ENCODE data around the gene BNIP5.

Gene BNIP5

GRCh38 chr6:36315921-36316320, 20.8 kb downstream of the BNIP5 start:
- TF ChIP-seq GLIS3 (CRISPR knock-in tag; IDR thresholded peaks at IDR 0.05) (no peak), ZNF70 (CRISPR knock-in tag; IDR thresholded peaks at IDR 0.05) (no peak), TOX (CRISPR knock-in tag; IDR thresholded peaks at IDR 0.05; ENCODE audit: borderline replicate concordance) (no peak), ZC3H10 (CRISPR knock-in tag; IDR thresholded peaks at IDR 0.05) (no peak), BACH2 (CRISPR knock-in tag; IDR thresholded peaks at IDR 0.05; ENCODE audit: borderline replicate concordance) (no peak)
- ATAC-seq: no peak

GRCh38 chr6:36314221-36315014, 22.3 kb downstream of the BNIP5 start:
- ATAC-seq: no peak
- TF ChIP-seq ESRRG (CRISPR knock-in tag; IDR thresholded peaks at IDR 0.05): no peak
- no peak for TF ChIP-seq PPARA (CRISPR knock-in tag; IDR thresholded peaks at IDR 0.05; ENCODE audit: borderline replicate concordance)
- no peak for TF ChIP-seq TCF4 (CRISPR knock-in tag; IDR thresholded peaks at IDR 0.05; ENCODE audit: borderline replicate concordance)
- no peak for TF ChIP-seq BACH2 (CRISPR knock-in tag; IDR thresholded peaks at IDR 0.05; ENCODE audit: borderline replicate concordance)
- no peak for TF ChIP-seq TOX (CRISPR knock-in tag; IDR thresholded peaks at IDR 0.05; ENCODE audit: borderline replicate concordance)
- TF ChIP-seq GLIS3 (CRISPR knock-in tag; IDR thresholded peaks at IDR 0.05): no peak
- no peak for TF ChIP-seq ARNTL (CRISPR knock-in tag; IDR thresholded peaks at IDR 0.05; ENCODE audit: borderline replicate concordance, low read depth)
- TF ChIP-seq CSDC2 (CRISPR knock-in tag; IDR thresholded peaks at IDR 0.05): no peak
- TF ChIP-seq CSRNP3 (CRISPR knock-in tag; IDR thresholded peaks at IDR 0.05): no peak
- no peak for TF ChIP-seq CREB5 (CRISPR knock-in tag; IDR thresholded peaks at IDR 0.05; ENCODE audit: low read depth)
- TF ChIP-seq ISL1 (CRISPR knock-in tag; IDR thresholded peaks at IDR 0.05): no peak
- TF ChIP-seq ZFP30 (CRISPR knock-in tag; IDR thresholded peaks at IDR 0.05): no peak
- TF ChIP-seq RARB (CRISPR knock-in tag; IDR thresholded peaks at IDR 0.05): no peak
- TF ChIP-seq PATZ1 (CRISPR knock-in tag; IDR thresholded peaks at IDR 0.05; ENCODE audit: borderline replicate concordance): no peak
- no peak for TF ChIP-seq POU6F1 (CRISPR knock-in tag; IDR thresholded peaks at IDR 0.05; ENCODE audit: borderline replicate concordance, low read depth)
- no peak for TF ChIP-seq SNAI2 (CRISPR knock-in tag; IDR thresholded peaks at IDR 0.05)
- no peak for TF ChIP-seq ZNF8 (CRISPR knock-in tag; IDR thresholded peaks at IDR 0.05)

GRCh38 chr6:36313649-36313936, 23.1 kb downstream of the BNIP5 start:
- no peak for TF ChIP-seq ISL1 (CRISPR knock-in tag; IDR thresholded peaks at IDR 0.05)
- no peak for TF ChIP-seq TCF4 (CRISPR knock-in tag; IDR thresholded peaks at IDR 0.05; ENCODE audit: borderline replicate concordance)
- no peak for TF ChIP-seq SNAI2 (CRISPR knock-in tag; IDR thresholded peaks at IDR 0.05)
- no peak for ATAC-seq

- no peak for ATAC-seq
- TF ChIP-seq ZNF565 (CRISPR knock-in tag; conservative IDR thresholded peaks at IDR 0.05; ENCODE audit: low read depth) (no peak), POU6F1 (CRISPR knock-in tag; IDR thresholded peaks at IDR 0.05; ENCODE audit: borderline replicate concordance, low read depth) (no peak), GLIS3 (CRISPR knock-in tag; IDR thresholded peaks at IDR 0.05) (no peak), ZNF70 (CRISPR knock-in tag; IDR thresholded peaks at IDR 0.05) (no peak), TOX (CRISPR knock-in tag; IDR thresholded peaks at IDR 0.05; ENCODE audit: borderline replicate concordance) (no peak), ESRRG (CRISPR knock-in tag; IDR thresholded peaks at IDR 0.05) (no peak), PPARA (CRISPR knock-in tag; IDR thresholded peaks at IDR 0.05; ENCODE audit: borderline replicate concordance) (no peak), BACH2 (CRISPR knock-in tag; IDR thresholded peaks at IDR 0.05; ENCODE audit: borderline replicate concordance) (no peak), ZFP30 (CRISPR knock-in tag; IDR thresholded peaks at IDR 0.05) (no peak), CSDC2 (CRISPR knock-in tag; IDR thresholded peaks at IDR 0.05) (no peak), ARNTL (CRISPR knock-in tag; IDR thresholded peaks at IDR 0.05; ENCODE audit: borderline replicate concordance, low read depth) (no peak), CSRNP3 (CRISPR knock-in tag; IDR thresholded peaks at IDR 0.05) (no peak)
Measured at GRCh38 chr6:36312854-36313648, 23.6 kb downstream of the BNIP5 start.
